Measurements from ENCODE around the gene ETV6.
A peak's percentile ranks its signal among the peaks of the same experiment; 100 is the strongest.

The ETV6 gene

GRCh38 chr12:11758510-11759493 lies 109.3 kb downstream of the ETV6 start:
- peak; percentile 82 for DNase-seq (ENCODE audit: low spot score)

- no peak for DNase-seq (ENCODE audit: low spot score)
These were observed 110.0 kb downstream of the ETV6 start for GRCh38 chr12:11759494-11759878.

- DNase-seq (ENCODE audit: low spot score): no peak
These were observed 110.4 kb downstream of the ETV6 start for GRCh38 chr12:11759899-11760298.

GRCh38 chr12:11761869-11762567 lies 112.5 kb downstream of the ETV6 start:
- peak; percentile 74 for DNase-seq (ENCODE audit: low spot score)

- DNase-seq (ENCODE audit: low spot score): peak; percentile 46
These were observed 113.4 kb downstream of the ETV6 start for GRCh38 chr12:11762723-11763326.

DNA sequence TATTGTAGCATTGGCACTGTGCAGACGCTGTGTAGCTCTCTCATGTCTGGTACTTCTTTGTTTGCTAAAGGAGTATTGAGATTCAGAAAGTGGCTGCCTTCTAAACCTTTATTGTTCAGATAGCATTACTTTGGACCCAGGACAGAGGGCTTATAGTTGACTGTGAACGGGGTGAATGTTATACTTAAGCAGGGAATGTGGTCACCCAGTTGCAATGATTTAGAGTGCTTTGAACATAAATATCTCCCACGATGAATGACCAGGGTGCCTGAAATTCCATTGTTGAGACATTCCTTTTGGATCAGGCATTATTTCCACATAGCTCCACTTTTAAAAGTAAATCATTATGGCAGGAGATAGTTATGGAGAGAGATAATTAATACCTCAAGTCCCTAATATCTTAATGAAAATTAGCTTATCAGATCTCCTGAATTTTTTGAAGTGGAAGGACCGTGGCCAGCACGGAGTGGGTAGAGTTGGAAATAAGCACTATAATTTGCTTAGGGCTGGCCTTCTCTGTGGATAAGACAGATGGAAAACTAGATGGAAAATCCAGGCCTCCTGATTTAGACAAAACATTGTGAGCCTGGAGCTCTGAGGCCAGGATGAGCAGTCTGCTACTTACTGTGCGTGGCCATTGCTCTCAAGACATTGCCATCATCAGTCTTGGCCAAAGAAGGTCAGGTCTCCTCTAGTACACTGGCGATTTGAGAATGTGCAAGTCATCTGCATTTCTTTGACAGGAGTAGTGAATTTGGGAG lies 114.5 kb downstream of the ETV6 start:
- DNase-seq (ENCODE audit: low spot score): no peak

DNA sequence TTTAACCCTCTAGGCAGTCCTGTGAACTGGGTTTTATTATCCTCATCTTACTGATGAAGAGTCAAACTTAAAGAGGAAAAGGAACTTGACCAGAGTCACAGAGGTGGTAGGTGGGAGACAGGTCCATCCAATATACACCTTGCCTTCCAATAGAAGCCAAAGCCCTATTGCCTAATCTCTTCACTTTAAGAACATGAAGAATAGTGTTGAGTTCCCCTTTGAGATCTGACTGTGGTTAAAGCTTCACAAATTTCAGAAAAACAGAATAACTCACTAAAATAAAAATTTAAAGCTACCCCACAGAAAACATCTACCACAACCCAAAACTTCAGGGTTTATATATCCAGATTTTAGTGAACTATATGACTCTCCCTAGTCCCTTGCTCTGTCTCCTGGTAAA lies 115.4 kb downstream of the ETV6 start:
- DNase-seq (ENCODE audit: low spot score): no peak

GRCh38 chr12:11765421-11765816 lies 115.9 kb downstream of the ETV6 start:
- DNase-seq (ENCODE audit: low spot score): no peak

- peak; percentile 40 for DNase-seq (ENCODE audit: low spot score)
These were observed 116.6 kb downstream of the ETV6 start for GRCh38 chr12:11765817-11766794.

GRCh38 chr12:11767029-11767724 lies 117.7 kb downstream of the ETV6 start:
- DNase-seq (ENCODE audit: low spot score): no peak

- DNase-seq (ENCODE audit: low spot score): no peak
These were observed 118.3 kb downstream of the ETV6 start for GRCh38 chr12:11767798-11768197.

DNA sequence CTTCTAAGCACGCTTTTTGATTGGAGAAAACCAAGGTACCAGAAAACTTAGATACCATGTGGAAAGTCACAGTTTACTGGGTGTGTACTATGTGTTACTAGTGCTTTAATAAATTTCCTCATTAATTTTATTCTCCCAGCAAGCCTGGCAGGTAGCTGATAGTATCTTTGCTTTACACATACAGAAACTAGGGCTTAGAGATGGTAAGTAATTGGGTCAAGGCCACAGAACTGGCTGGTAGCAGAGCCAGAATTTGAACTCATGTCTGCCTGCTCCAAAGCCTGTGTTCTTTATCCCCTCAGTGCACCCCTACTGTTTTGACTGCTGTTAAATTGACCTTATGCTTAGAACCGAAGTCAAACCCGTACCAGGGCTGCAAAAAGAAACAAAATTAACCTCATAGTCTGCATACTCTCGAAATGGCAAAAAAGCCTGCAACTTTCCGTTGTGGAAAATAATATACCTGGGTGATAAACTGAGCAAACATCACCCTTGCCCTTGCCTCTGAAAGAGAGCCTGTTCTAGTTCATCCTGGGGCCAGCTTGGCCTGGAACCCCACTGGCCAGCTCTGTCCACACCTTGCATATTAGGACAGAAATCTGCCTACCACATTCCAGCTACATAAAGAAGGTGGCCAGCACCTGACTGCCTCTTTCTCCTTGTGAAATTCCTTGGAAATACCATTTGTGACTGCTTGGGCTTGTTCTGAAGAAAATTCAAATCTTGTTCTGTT lies 118.9 kb downstream of the ETV6 start:
- no peak for DNase-seq (ENCODE audit: low spot score)

GRCh38 chr12:11769723-11770514 lies 120.4 kb downstream of the ETV6 start:
- DNase-seq (ENCODE audit: low spot score): no peak

DNA sequence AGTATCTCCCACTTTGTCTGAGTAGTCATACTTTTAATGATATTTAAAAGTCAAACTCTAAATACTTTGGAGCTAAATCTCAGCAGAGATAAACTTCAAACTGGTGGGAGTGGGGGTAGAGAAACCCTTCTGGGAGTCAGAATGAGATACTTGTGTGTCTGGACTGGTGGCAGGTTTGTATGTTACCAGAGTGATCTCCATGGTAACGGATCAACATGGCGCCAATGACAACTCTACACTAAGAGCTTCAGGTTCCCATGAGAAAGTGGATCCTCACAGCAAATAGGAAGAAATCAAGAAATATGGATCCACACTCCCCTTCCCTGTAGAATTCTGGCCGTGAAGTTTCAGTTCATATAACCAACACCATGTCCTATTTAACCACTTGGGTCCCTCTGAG lies 121.9 kb downstream of the ETV6 start:
- peak; percentile 26 for DNase-seq (ENCODE audit: low spot score)

GRCh38 chr12:11771895-11772502 lies 122.5 kb downstream of the ETV6 start:
- DNase-seq (ENCODE audit: low spot score): no peak

GRCh38 chr12:11773889-11774677 lies 124.6 kb downstream of the ETV6 start:
- DNase-seq (ENCODE audit: low spot score): no peak

- no peak for DNase-seq (ENCODE audit: low spot score)
These were observed 125.3 kb downstream of the ETV6 start for GRCh38 chr12:11774821-11775220.
